SU-DHL-6 (cell line): ENCODE results near the gene CHCHD1.

ENCODE experiments used
- H2AFZ ChIP-seq: fragments of 200-600 bp; sonication (generic); 2 replicates; pipeline ENCODE4 v1.6.1; 2014; ENCODE audit warnings: low read depth, mild to moderate bottlenecking, moderate library complexity, mixed read lengths, antibody characterized with exemption, low read length; ENCODE audit not compliant: severe bottlenecking
- H3F3A ChIP-seq: fragments of 200-600 bp; shearing (Covaris generic); 2 replicates; pipeline ENCODE4 v1.6.0; 2016; ENCODE audit warnings: antibody characterized with exemption, mild to moderate bottlenecking; ENCODE audit not compliant: insufficient read depth
- H3K27ac ChIP-seq: fragments of 200-600 bp; sonication (generic); 2 replicates; pipeline ENCODE4 v1.5.1; 2016; ENCODE audit warnings: low read depth, mild to moderate bottlenecking, low read length, moderate library complexity, mixed read lengths
- H3K27me3 ChIP-seq: fragments of 200-600 bp; sonication (generic), shearing (Covaris generic); 2 replicates; pipeline ENCODE4 v1.6.0; 2014; ENCODE audit warnings: mild to moderate bottlenecking, low read length
- H3K36me3 ChIP-seq: fragments of 200-600 bp; sonication (generic); 2 replicates; pipeline ENCODE4 v1.6.1; 2014; ENCODE audit warnings: mild to moderate bottlenecking, low read length, mixed read lengths
- H3K4me2 ChIP-seq: fragments of 300-600, 200-600 bp; shearing (Covaris generic), sonication (generic); 2 replicates; pipeline ENCODE4 v1.6.0; 2014; ENCODE audit warnings: low read length, low read depth, mild to moderate bottlenecking; ENCODE audit not compliant: poor library complexity, severe bottlenecking
- H3K4me3 ChIP-seq: fragments of 200-600 bp; sonication (generic); 2 replicates; pipeline ENCODE4 v1.5.1; 2014; ENCODE audit warnings: antibody characterized with exemption, low read length, mild to moderate bottlenecking, mixed read lengths; ENCODE audit not compliant: insufficient read depth, poor library complexity, severe bottlenecking
- H3K79me2 ChIP-seq: fragments of 200-600 bp; sonication (generic); 2 replicates; pipeline ENCODE4 v1.6.1; 2014; ENCODE audit warnings: mild to moderate bottlenecking, low read length, moderate library complexity; ENCODE audit not compliant: insufficient read depth
- H3K9ac ChIP-seq: fragments of 200-600 bp; sonication (generic); 2 replicates; pipeline ENCODE4 v1.7.0; 2014; ENCODE audit warnings: mild to moderate bottlenecking, low read length
- H3K9me2 ChIP-seq: fragments of 200-600 bp; sonication (generic); replicated peaks from 2 replicates; pipeline ENCODE4 v1.6.1; 2014; ENCODE audit warnings: low read length; ENCODE audit not compliant: insufficient read depth
- H3K9me3 ChIP-seq: fragments of 200-600 bp; sonication (generic); 2 replicates; pipeline ENCODE4 v1.6.1; 2014; ENCODE audit warnings: low read length, mixed read lengths; ENCODE audit not compliant: insufficient read depth
- H4K20me1 ChIP-seq: fragments of 200-600 bp; sonication (generic); 2 replicates; pipeline ENCODE4 v1.6.1; 2014; ENCODE audit warnings: low read depth, mild to moderate bottlenecking, antibody characterized with exemption, low read length, moderate library complexity, mixed read lengths
- CTCF ChIP-seq: fragments of 200-600 bp; sonication (generic); IDR thresholded peaks from one replicate; pipeline ENCODE4 v1.5.1; 2017; ENCODE audit warnings: antibody characterized with exemption, mild to moderate bottlenecking, low read length, moderate library complexity; ENCODE audit not compliant: insufficient read depth, poor library complexity, severe bottlenecking
- EZH2phosphoT487 ChIP-seq: fragments of 200-600 bp; sonication (generic), shearing (Covaris generic); conservative IDR thresholded peaks from 2 replicates; pipeline ENCODE4 v1.6.1; 2018; ENCODE audit warnings: mild to moderate bottlenecking, antibody characterized with exemption, low read length, moderate library complexity, mixed read lengths

The CHCHD1 gene

GRCh38 chr10:73819513-73820093 lies 37.8 kb downstream of the CHCHD1 start:
- no peaks in the 10 kb centered on the region for H3K36me3 ChIP-seq
- H3K27ac ChIP-seq = no peak overlapping the region
- no peaks in the 10 kb centered on the region for H3K9me3 ChIP-seq
- H3K4me2 ChIP-seq = no peak overlapping the region
- no peak overlapping the region for H2AFZ ChIP-seq
- no peaks in the 10 kb centered on the region for H3K9me2 ChIP-seq
- TF ChIP-seq EZH2phosphoT487 (no peak), CTCF (no peak)
- H3K4me3 ChIP-seq = no peak overlapping the region
- H3K79me2 ChIP-seq = no peaks in the 10 kb centered on the region
- H3F3A ChIP-seq = no peaks in the 10 kb centered on the region
- H4K20me1 ChIP-seq = no peaks in the 10 kb centered on the region
- no peak overlapping the region for H3K9ac ChIP-seq
- H3K27me3 ChIP-seq = no peaks in the 10 kb centered on the region

GRCh38 chr10:73823391-73823790 lies 41.5 kb downstream of the CHCHD1 start:
- Histone ChIP-seq H3K4me2 (no peak overlapping the region), H3K4me3 (no peak overlapping the region), H3F3A (no peaks in the 10 kb centered on the region), H3K9me3 (no peaks in the 10 kb centered on the region), H3K27me3 (no peaks in the 10 kb centered on the region), H3K9me2 (no peaks in the 10 kb centered on the region), H2AFZ (no peak overlapping the region), H3K9ac (no peak overlapping the region), H4K20me1 (no peaks in the 10 kb centered on the region), H3K27ac (no peak overlapping the region), H3K36me3 (no peaks in the 10 kb centered on the region), H3K79me2 (no peaks in the 10 kb centered on the region)
- TF ChIP-seq EZH2phosphoT487 (no peak), CTCF (no peak)

- TF ChIP-seq CTCF (no peak), EZH2phosphoT487 (no peak)
- H3K9me3 ChIP-seq = no peaks in the 10 kb centered on the region
- H3K27me3 ChIP-seq = no peaks in the 10 kb centered on the region
- H3K4me3 ChIP-seq = no peak overlapping the region
- H3K36me3 ChIP-seq = no peaks in the 10 kb centered on the region
- no peak overlapping the region for H3K9ac ChIP-seq
- no peak overlapping the region for H3K27ac ChIP-seq
- no peaks in the 10 kb centered on the region for H4K20me1 ChIP-seq
- no peaks in the 10 kb centered on the region for H3K79me2 ChIP-seq
- H3F3A ChIP-seq = no peaks in the 10 kb centered on the region
- no peak overlapping the region for H2AFZ ChIP-seq
- no peak overlapping the region for H3K4me2 ChIP-seq
- no peaks in the 10 kb centered on the region for H3K9me2 ChIP-seq
These were observed 42.4 kb downstream of the CHCHD1 start for GRCh38 chr10:73824146-73824725.
